ENCODE measurements around the gene ADCYAP1R1. TPM values are rescaled to one million over a fixed set of nuclear protein-coding genes. Genes with fewer than 3 reads are reported as not detected.

ADCYAP1R1 gene
- total RNA-seq, 1 donor from 2014 or later: 39.3 TPM

DNA sequence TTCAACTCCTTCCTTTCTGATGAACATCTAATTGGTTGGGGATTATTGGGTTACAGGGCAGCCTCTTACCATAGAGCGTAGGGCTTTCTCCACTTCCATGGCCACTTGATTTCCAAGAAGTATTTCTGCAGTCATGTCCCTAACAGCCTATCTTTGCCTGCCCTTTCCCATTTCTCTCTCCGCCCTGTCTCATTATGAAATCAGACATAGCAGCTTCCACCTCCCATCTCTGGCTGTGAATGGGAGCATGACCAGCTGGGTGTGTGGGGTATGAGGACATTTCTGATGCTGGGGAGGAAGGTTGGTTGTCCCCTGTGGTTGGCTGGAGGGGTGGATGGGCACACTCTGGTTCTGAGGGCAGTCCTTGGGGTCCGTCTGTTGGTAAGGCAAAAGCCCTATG, 41.2 kb downstream of the ADCYAP1R1 start:
- DNase-seq (ENCODE audit: low spot score): no peak
- peaks cover 21% of the 10 kb centered on the region for H3K4me1 Mint-ChIP-seq (ENCODE audit: unreplicated experiment)
- H3K4me3 Mint-ChIP-seq (ENCODE audit: unreplicated experiment): no peak overlapping the region
- no peaks in the 10 kb centered on the region for H3K9me3 Mint-ChIP-seq (ENCODE audit: unreplicated experiment)
- peaks cover 3% of the 10 kb centered on the region for H3K27me3 Mint-ChIP-seq (ENCODE audit: unreplicated experiment)
- no peak overlapping the region for H3K27ac Mint-ChIP-seq (ENCODE audit: unreplicated experiment)
- peaks cover 7% of the 10 kb centered on the region for H3K36me3 Mint-ChIP-seq (ENCODE audit: low read depth, unreplicated experiment)
- TF ChIP-seq, protein P1, sequence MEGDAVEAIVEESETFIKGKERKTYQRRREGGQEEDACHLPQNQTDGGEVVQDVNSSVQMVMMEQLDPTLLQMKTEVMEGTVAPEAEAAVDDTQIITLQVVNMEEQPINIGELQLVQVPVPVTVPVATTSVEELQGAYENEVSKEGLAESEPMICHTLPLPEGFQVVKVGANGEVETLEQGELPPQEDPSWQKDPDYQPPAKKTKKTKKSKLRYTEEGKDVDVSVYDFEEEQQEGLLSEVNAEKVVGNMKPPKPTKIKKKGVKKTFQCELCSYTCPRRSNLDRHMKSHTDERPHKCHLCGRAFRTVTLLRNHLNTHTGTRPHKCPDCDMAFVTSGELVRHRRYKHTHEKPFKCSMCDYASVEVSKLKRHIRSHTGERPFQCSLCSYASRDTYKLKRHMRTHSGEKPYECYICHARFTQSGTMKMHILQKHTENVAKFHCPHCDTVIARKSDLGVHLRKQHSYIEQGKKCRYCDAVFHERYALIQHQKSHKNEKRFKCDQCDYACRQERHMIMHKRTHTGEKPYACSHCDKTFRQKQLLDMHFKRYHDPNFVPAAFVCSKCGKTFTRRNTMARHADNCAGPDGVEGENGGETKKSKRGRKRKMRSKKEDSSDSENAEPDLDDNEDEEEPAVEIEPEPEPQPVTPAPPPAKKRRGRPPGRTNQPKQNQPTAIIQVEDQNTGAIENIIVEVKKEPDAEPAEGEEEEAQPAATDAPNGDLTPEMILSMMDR (IDR thresholded peaks at IDR 0.05; ENCODE audit: unreplicated experiment): no peak

GRCh38 chr7:31094271-31094670, 42.2 kb downstream of the ADCYAP1R1 start:
- Mint-ChIP-seq H3K27me3 (ENCODE audit: unreplicated experiment) (peaks cover 5% of the 10 kb centered on the region), H3K27ac (ENCODE audit: unreplicated experiment) (no peak overlapping the region), H3K36me3 (ENCODE audit: low read depth, unreplicated experiment) (peaks cover 7% of the 10 kb centered on the region)

DNA sequence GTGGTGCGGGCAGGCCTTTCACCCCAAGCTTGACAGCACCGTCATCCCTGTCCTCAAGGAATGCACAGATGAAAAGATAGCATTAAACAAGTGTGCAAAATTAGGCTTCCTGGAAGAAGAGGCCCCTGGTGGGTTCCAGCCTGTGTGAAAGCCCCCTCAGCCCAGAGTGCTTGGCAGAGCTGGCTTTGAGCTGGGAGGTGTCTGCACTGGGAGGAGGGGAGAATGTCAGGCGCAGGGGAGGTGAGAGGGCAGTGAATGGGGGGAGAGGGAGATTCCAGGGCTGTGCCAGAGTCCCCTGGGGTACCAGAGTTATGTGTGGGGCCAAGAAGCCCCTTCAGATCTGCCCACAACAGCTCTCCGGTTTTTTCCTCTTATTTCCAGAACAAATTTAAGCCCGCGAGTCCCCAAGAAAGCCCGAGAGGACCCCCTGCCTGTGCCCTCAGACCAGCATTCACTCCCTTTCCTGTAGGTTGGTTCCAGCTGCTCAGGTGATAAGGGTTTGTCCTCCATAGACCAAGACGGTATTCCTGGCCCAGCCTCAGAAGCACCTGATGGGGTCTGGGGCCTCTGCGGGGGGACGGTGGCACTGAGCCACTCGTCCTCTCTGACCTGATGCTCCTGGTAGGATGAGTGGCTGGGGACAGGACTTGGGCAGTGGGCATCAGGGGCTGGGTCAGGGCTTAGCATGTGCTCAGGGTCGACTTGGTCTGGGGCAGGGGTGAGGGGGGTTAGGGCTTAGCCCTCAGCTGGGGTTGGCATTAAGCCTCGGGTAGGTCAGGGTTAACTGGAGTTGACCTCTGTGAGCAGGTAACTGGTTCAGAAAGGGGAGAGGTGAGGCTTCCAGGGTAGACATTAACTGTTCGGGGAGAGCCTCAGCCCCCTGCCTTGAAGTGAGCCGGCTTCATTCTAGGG, 43.4 kb downstream of the ADCYAP1R1 start:
- peaks cover 15% of the 10 kb centered on the region for H3K4me1 Mint-ChIP-seq (ENCODE audit: unreplicated experiment)
- H3K9me3 Mint-ChIP-seq (ENCODE audit: unreplicated experiment): no peaks in the 10 kb centered on the region
- H3K36me3 Mint-ChIP-seq (ENCODE audit: low read depth, unreplicated experiment): peaks cover 10% of the 10 kb centered on the region
- no peak overlapping the region for H3K4me3 Mint-ChIP-seq (ENCODE audit: unreplicated experiment)
- TF ChIP-seq, protein P1 (IDR thresholded peaks at IDR 0.05; ENCODE audit: unreplicated experiment): no peak
- H3K27ac Mint-ChIP-seq (ENCODE audit: unreplicated experiment): no peak overlapping the region
- no peak for DNase-seq (ENCODE audit: low spot score)
- peaks cover 5% of the 10 kb centered on the region for H3K27me3 Mint-ChIP-seq (ENCODE audit: unreplicated experiment)

More at GRCh38 chr7:31094271-31094670, 42.2 kb downstream of the ADCYAP1R1 start:
- no peak for DNase-seq (ENCODE audit: low spot score)
- TF ChIP-seq, protein P1 (IDR thresholded peaks at IDR 0.05; ENCODE audit: unreplicated experiment): no peak
- Mint-ChIP-seq H3K4me1 (ENCODE audit: unreplicated experiment) (peaks cover 16% of the 10 kb centered on the region), H3K4me3 (ENCODE audit: unreplicated experiment) (no peak overlapping the region), H3K9me3 (ENCODE audit: unreplicated experiment) (no peaks in the 10 kb centered on the region)

DNA sequence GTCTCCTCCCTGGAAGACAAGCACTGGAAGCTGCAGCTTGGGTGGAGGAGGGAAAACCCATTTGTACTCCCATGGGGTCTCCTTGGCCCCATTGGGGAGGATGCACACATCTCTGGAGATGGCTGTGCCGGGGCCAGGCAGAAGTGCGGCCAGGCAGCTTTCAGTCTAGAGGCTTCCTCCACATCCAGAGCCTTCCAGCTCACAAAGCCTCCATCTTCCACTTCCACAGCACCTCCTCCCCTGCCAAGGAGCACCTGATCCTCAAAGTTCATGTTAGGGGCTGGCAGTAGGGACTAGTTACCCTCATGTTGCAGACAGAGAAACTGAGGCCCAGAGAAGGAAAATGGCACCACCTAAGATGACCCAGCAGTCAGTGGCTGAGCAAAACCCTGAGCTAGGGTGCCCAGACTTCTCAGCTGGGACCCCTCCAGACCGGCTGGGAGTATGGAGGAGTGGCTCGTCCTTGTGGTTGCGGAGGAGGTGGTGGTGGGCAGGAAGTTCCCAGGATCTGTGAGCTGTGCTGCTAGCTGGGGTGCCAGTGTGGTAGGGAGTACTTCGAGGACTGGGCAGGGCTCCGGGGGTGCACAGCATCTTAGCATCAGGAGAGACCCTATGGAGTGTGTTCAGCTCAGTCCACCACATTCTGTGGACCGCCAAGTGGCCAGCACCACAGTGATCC, 44.2 kb downstream of the ADCYAP1R1 start:
- no peak for DNase-seq (ENCODE audit: low spot score)
- no peaks in the 10 kb centered on the region for H3K9me3 Mint-ChIP-seq (ENCODE audit: unreplicated experiment)
- TF ChIP-seq, protein P1 (IDR thresholded peaks at IDR 0.05; ENCODE audit: unreplicated experiment): no peak
- peaks cover 10% of the 10 kb centered on the region for H3K36me3 Mint-ChIP-seq (ENCODE audit: low read depth, unreplicated experiment)
- peaks cover 5% of the 10 kb centered on the region for H3K27me3 Mint-ChIP-seq (ENCODE audit: unreplicated experiment)
- no peak overlapping the region for H3K4me3 Mint-ChIP-seq (ENCODE audit: unreplicated experiment)
- H3K27ac Mint-ChIP-seq (ENCODE audit: unreplicated experiment): no peak overlapping the region
- H3K4me1 Mint-ChIP-seq (ENCODE audit: unreplicated experiment): peaks cover 16% of the 10 kb centered on the region

- Mint-ChIP-seq H3K4me3 (ENCODE audit: unreplicated experiment) (no peak overlapping the region), H3K4me1 (ENCODE audit: unreplicated experiment) (peaks cover 12% of the 10 kb centered on the region), H3K27ac (ENCODE audit: unreplicated experiment) (no peak overlapping the region), H3K9me3 (ENCODE audit: unreplicated experiment) (no peaks in the 10 kb centered on the region), H3K36me3 (ENCODE audit: low read depth, unreplicated experiment) (peaks cover 10% of the 10 kb centered on the region), H3K27me3 (ENCODE audit: unreplicated experiment) (peaks cover 6% of the 10 kb centered on the region)
- TF ChIP-seq, protein P1 (IDR thresholded peaks at IDR 0.05; ENCODE audit: unreplicated experiment): no peak
- DNase-seq (ENCODE audit: low spot score): no peak
These were observed 44.8 kb downstream of the ADCYAP1R1 start for GRCh38 chr7:31096877-31097258.

Data from endothelial cell (in vitro differentiated cells).